GM10847 (cell line): ENCODE data around the gene SIGLEC1.

Experiments
- POLR2A ChIP-seq: IDR thresholded peaks from 2 replicates; pipeline ENCODE4 v1.6.1; 2011; ENCODE audit not compliant: insufficient read length; ENCODE audit errors: extremely low read depth

SIGLEC1 gene

GRCh38 chr20:3724356-3724755 is 12.0 kb upstream of the SIGLEC1 start:
- TF ChIP-seq POLR2A = no peak

GRCh38 chr20:3723284-3723683 is 10.9 kb upstream of the SIGLEC1 start:
- no peak for TF ChIP-seq POLR2A

GRCh38 chr20:3721912-3722311 is 9.5 kb upstream of the SIGLEC1 start:
- no peak for TF ChIP-seq POLR2A

- no peak for TF ChIP-seq POLR2A
Observed at GRCh38 chr20:3720626-3721025, 8.2 kb upstream of the SIGLEC1 start.

GRCh38 chr20:3720068-3720467 is 7.7 kb upstream of the SIGLEC1 start:
- TF ChIP-seq POLR2A = no peak

- TF ChIP-seq POLR2A = no peak
Observed at GRCh38 chr20:3719046-3719445, 6.6 kb upstream of the SIGLEC1 start.

GRCh38 chr20:3716195-3716834 is 3.9 kb upstream of the SIGLEC1 start:
- no peak for TF ChIP-seq POLR2A

GRCh38 chr20:3714092-3714491 is 1.7 kb upstream of the SIGLEC1 start:
- TF ChIP-seq POLR2A = no peak

- TF ChIP-seq POLR2A = no peak
Observed at GRCh38 chr20:3711484-3711941, 887 bp downstream of the SIGLEC1 start.

GRCh38 chr20:3710703-3711483 is 1.5 kb downstream of the SIGLEC1 start:
- TF ChIP-seq POLR2A = no peak

- TF ChIP-seq POLR2A = no peak
Observed at GRCh38 chr20:3710011-3710466, 2.4 kb downstream of the SIGLEC1 start.

- TF ChIP-seq POLR2A = no peak
Observed at GRCh38 chr20:3707508-3707899, 4.9 kb downstream of the SIGLEC1 start.

GRCh38 chr20:3706774-3707507 is 5.5 kb downstream of the SIGLEC1 start:
- no peak for TF ChIP-seq POLR2A

- TF ChIP-seq POLR2A = no peak
Observed at GRCh38 chr20:3705970-3706739, 6.2 kb downstream of the SIGLEC1 start.

- TF ChIP-seq POLR2A = no peak
Observed at GRCh38 chr20:3705491-3705969, 6.9 kb downstream of the SIGLEC1 start.

- TF ChIP-seq POLR2A = no peak
Observed at GRCh38 chr20:3704087-3704486, 8.3 kb downstream of the SIGLEC1 start.
